HL-60 (cell line): ENCODE measurements around the gene CHRNE.

Experiments used
- DNase-seq, 2 experiments: peaks; one replicate each; pipeline ENCODE4 v3.0.0-alpha.2; 2010 to 2020; ENCODE audit warnings: low read depth in 1 of 2, low spot score in 1 of 2
- H3K27ac ChIP-seq: fragments of 250-450 bp; sonication (Bioruptor Pico); replicated peaks from 2 replicates; pipeline ENCODE4 v1.5.1; 2020; ENCODE audit warnings: mild to moderate bottlenecking, moderate library complexity
- H3K27me3 ChIP-seq: fragments of 250-450 bp; sonication (Bioruptor Pico); 2 replicates; pipeline ENCODE4 v1.5.1; 2021; ENCODE audit warnings: mild to moderate bottlenecking, moderate library complexity; ENCODE audit not compliant: insufficient read depth, poor library complexity, severe bottlenecking
- H3K4me3 ChIP-seq: replicated peaks from 2 replicates; pipeline ENCODE4 v1.5.1; 2011; ENCODE audit warnings: mild to moderate bottlenecking, control low read depth, low read length; ENCODE audit not compliant: insufficient read depth
- CTCF ChIP-seq: IDR thresholded peaks from one replicate; pipeline ENCODE4 v1.5.1; 2011; ENCODE audit warnings: low read length, control low read depth, inconsistent platforms; ENCODE audit not compliant: insufficient read depth
- GABPA ChIP-seq: IDR thresholded peaks from 2 replicates; pipeline ENCODE4 v1.6.1; 2012; ENCODE audit warnings: low read depth
- POLR2AphosphoS5 ChIP-seq: IDR thresholded peaks from 2 replicates; pipeline ENCODE4 v1.6.1; 2012; ENCODE audit warnings: low read depth
- SPI1 ChIP-seq: IDR thresholded peaks from 2 replicates; pipeline ENCODE4 v1.6.1; 2012; ENCODE audit warnings: low read depth, mild to moderate bottlenecking, borderline replicate concordance
- TF ChIP-seq, protein P1 (sequence below): IDR thresholded peaks from 2 replicates; pipeline ENCODE4 v1.6.1; 2012; ENCODE audit warnings: low read depth; ENCODE audit not compliant: insufficient replicate concordance

Gene CHRNE

GRCh38 chr17:4939796-4940554, 37.1 kb upstream of the CHRNE start, which contains the start of the genes RNF167 and SLC25A11:
TSS of gene RNF167 (plus strand) at chr17:4940268. CDS start at chr17:4940910, 642 bp downstream.
TSS of gene SLC25A11 (minus strand) at chr17:4940046. CDS start at chr17:4939910, 136 bp downstream.
- Histone ChIP-seq H3K27ac (peak within 1 kb of the TSS; percentile 95), H3K4me3 (peak within 1 kb of the TSS; percentile 55), H3K27me3 (no peaks in the 10 kb centered on the region)
- peak; percentile 88 to 95 for DNase-seq
- peak; percentile 39; the same call in 1 of the 2 replicates for TF ChIP-seq POLR2AphosphoS5
- TF ChIP-seq, protein P1, sequence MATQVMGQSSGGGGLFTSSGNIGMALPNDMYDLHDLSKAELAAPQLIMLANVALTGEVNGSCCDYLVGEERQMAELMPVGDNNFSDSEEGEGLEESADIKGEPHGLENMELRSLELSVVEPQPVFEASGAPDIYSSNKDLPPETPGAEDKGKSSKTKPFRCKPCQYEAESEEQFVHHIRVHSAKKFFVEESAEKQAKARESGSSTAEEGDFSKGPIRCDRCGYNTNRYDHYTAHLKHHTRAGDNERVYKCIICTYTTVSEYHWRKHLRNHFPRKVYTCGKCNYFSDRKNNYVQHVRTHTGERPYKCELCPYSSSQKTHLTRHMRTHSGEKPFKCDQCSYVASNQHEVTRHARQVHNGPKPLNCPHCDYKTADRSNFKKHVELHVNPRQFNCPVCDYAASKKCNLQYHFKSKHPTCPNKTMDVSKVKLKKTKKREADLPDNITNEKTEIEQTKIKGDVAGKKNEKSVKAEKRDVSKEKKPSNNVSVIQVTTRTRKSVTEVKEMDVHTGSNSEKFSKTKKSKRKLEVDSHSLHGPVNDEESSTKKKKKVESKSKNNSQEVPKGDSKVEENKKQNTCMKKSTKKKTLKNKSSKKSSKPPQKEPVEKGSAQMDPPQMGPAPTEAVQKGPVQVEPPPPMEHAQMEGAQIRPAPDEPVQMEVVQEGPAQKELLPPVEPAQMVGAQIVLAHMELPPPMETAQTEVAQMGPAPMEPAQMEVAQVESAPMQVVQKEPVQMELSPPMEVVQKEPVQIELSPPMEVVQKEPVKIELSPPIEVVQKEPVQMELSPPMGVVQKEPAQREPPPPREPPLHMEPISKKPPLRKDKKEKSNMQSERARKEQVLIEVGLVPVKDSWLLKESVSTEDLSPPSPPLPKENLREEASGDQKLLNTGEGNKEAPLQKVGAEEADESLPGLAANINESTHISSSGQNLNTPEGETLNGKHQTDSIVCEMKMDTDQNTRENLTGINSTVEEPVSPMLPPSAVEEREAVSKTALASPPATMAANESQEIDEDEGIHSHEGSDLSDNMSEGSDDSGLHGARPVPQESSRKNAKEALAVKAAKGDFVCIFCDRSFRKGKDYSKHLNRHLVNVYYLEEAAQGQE, result no peak

GRCh38 chr17:4939546-4939795, 36.6 kb upstream of the CHRNE start:
- DNase-seq, result peak in 1 of 2 experiments; percentile 11
- Histone ChIP-seq H3K27ac (peak overlapping the region; percentile 86), H3K4me3 (peak overlapping the region; percentile 55), H3K27me3 (no peaks in the 10 kb centered on the region)
- TF ChIP-seq CTCF, result no peak
- TF ChIP-seq SPI1, result no peak
- TF ChIP-seq, protein P1, result no peak
- TF ChIP-seq GABPA, result no peak
- TF ChIP-seq POLR2AphosphoS5, result no peak

GRCh38 chr17:4938688-4939545, 36.0 kb upstream of the CHRNE start:
- Histone ChIP-seq H3K27ac (peak overlapping the region; percentile 86), H3K4me3 (peak overlapping the region; percentile 55), H3K27me3 (no peaks in the 10 kb centered on the region)
- DNase-seq, result no peak
- TF ChIP-seq SPI1 (no peak), GABPA (no peak), POLR2AphosphoS5 (no peak), CTCF (no peak)
- TF ChIP-seq, protein P1, result no peak
